HG02759 (cell line): ENCODE data around the gene SHB.
"Not testable (repeated sequence)": the region's sequence is repeated elsewhere in the genome, so short reads cannot be mapped to it uniquely, and the experiment has no call there.

Experiments used
- ATAC-seq: cut with Tn5 transposase; IDR thresholded peaks from one replicate; pipeline ENCODE4 v1.9.1; 2021; ENCODE audit warnings: mild to moderate bottlenecking, moderate library complexity; ENCODE audit not compliant: unreplicated experiment

Gene SHB

GRCh38 chr9:38064842-38065368 is 4.1 kb downstream of the SHB start:
- ATAC-seq, result no peak

- no peak for ATAC-seq
Observed at GRCh38 chr9:38063363-38063707, 5.7 kb downstream of the SHB start.

- ATAC-seq, result no peak
Observed at GRCh38 chr9:38062498-38063362, 6.3 kb downstream of the SHB start.

GRCh38 chr9:38062106-38062497 is 6.9 kb downstream of the SHB start:
- ATAC-seq, result no peak

GRCh38 chr9:38061326-38061977 is 7.6 kb downstream of the SHB start:
- peak; percentile 68 for ATAC-seq

GRCh38 chr9:38060681-38061080 is 8.3 kb downstream of the SHB start:
- no peak for ATAC-seq

GRCh38 chr9:38059233-38059936 is 9.6 kb downstream of the SHB start:
- ATAC-seq, result no peak

GRCh38 chr9:38058452-38059232 is 10.4 kb downstream of the SHB start:
- no peak for ATAC-seq

- no peak for ATAC-seq
Observed at GRCh38 chr9:38057416-38058195, 11.4 kb downstream of the SHB start.

GRCh38 chr9:38054653-38055052 is 14.4 kb downstream of the SHB start:
- no peak for ATAC-seq

- ATAC-seq, result no peak
Observed at GRCh38 chr9:38053697-38054461, 15.1 kb downstream of the SHB start.

- no peak for ATAC-seq
Observed at GRCh38 chr9:38051780-38052546, 17.1 kb downstream of the SHB start.

- no peak for ATAC-seq
Observed at GRCh38 chr9:38048316-38048969, 20.6 kb downstream of the SHB start.

GRCh38 chr9:38047301-38048251 is 21.5 kb downstream of the SHB start:
- ATAC-seq, result no peak

GRCh38 chr9:38046661-38047300 is 22.2 kb downstream of the SHB start:
- no peak for ATAC-seq

GRCh38 chr9:38045939-38046338 is 23.1 kb downstream of the SHB start:
- ATAC-seq, result not testable (repeated sequence)
